Measurements from ENCODE around the gene CPNE7. TPM values are rescaled to one million over a fixed set of nuclear protein-coding genes. Genes with fewer than 3 reads are reported as not detected.
A peak's percentile ranks its signal among the peaks of the same experiment; 100 is the strongest.

Gene CPNE7
- total RNA-seq, 2 donors from 2014 or later = 1.5 to 2.1 TPM

- Histone ChIP-seq H3K27me3 (ENCODE audit: control insufficient read depth, insufficient read depth, low read length, poor library complexity, severe bottlenecking) (no peaks in the 10 kb centered on the region), H3K9ac (ENCODE audit: extremely low read depth, low read length, poor library complexity, severe bottlenecking) (no peak overlapping the region), H3K9me3 (ENCODE audit: control insufficient read depth, low read length) (no peaks in the 10 kb centered on the region), H3K36me3 (ENCODE audit: control insufficient read depth, insufficient read depth, low read length) (no peaks in the 10 kb centered on the region), H3K27ac (ENCODE audit: low read depth, low read length) (no peak overlapping the region), H3K4me1 (ENCODE audit: control insufficient read depth, insufficient read depth, low read length) (peaks cover 7% of the 10 kb centered on the region), H3K4me3 (ENCODE audit: low read length) (no peak overlapping the region)
- WGBS, 2 experiments (ENCODE audit: insufficient coverage in 1 of 2, insufficient read length in 1 of 2) = 94% methylated on average over 22 of the region's 22 CpGs
- Mint-ChIP-seq H3K27me3 (ENCODE audit: insufficient read depth) (no peaks in the 10 kb centered on the region), H3K9me3 (peaks cover 2% of the 10 kb centered on the region), H3K4me3 (no peak overlapping the region), H3K4me1 (peaks cover 10% of the 10 kb centered on the region), H3K36me3 (ENCODE audit: low read depth) (no peaks in the 10 kb centered on the region), H3K27ac (no peak overlapping the region)
- no peak for DNase-seq
- no peak for TF ChIP-seq CTCF (conservative IDR thresholded peaks at IDR 0.05)
These were observed 38.4 kb downstream of the CPNE7 start for GRCh38 chr16:89613954-89614459.

GRCh38 chr16:89615176-89615575, 39.6 kb downstream of the CPNE7 start:
- no peak for TF ChIP-seq CTCF (conservative IDR thresholded peaks at IDR 0.05)
- DNase-seq = no peak
- Histone ChIP-seq H3K27me3 (ENCODE audit: control insufficient read depth, insufficient read depth, low read length, poor library complexity, severe bottlenecking) (no peaks in the 10 kb centered on the region), H3K4me3 (ENCODE audit: low read length) (no peak overlapping the region), H3K27ac (ENCODE audit: low read depth, low read length) (no peak overlapping the region), H3K9me3 (ENCODE audit: control insufficient read depth, low read length) (no peaks in the 10 kb centered on the region), H3K4me1 (ENCODE audit: control insufficient read depth, insufficient read depth, low read length) (peaks cover 7% of the 10 kb centered on the region), H3K9ac (ENCODE audit: extremely low read depth, low read length, poor library complexity, severe bottlenecking) (no peak overlapping the region), H3K36me3 (ENCODE audit: control insufficient read depth, insufficient read depth, low read length) (no peaks in the 10 kb centered on the region)
- Mint-ChIP-seq H3K9me3 (peaks cover 2% of the 10 kb centered on the region), H3K4me3 (no peak overlapping the region), H3K4me1 (peaks cover 10% of the 10 kb centered on the region), H3K27ac (no peak overlapping the region), H3K27me3 (ENCODE audit: insufficient read depth) (no peaks in the 10 kb centered on the region), H3K36me3 (ENCODE audit: low read depth) (no peaks in the 10 kb centered on the region)
- 87 to 94% methylated on average over 6 to 13 of the region's 13 CpGs for WGBS, 2 experiments (ENCODE audit: insufficient coverage in 1 of 2, insufficient read length in 1 of 2)

GRCh38 chr16:89615596-89616090, 40.1 kb downstream of the CPNE7 start:
- Histone ChIP-seq H3K27ac (ENCODE audit: low read depth, low read length) (no peak overlapping the region), H3K9me3 (ENCODE audit: control insufficient read depth, low read length) (no peaks in the 10 kb centered on the region), H3K4me1 (ENCODE audit: control insufficient read depth, insufficient read depth, low read length) (peaks cover 7% of the 10 kb centered on the region), H3K9ac (ENCODE audit: extremely low read depth, low read length, poor library complexity, severe bottlenecking) (no peak overlapping the region), H3K27me3 (ENCODE audit: control insufficient read depth, insufficient read depth, low read length, poor library complexity, severe bottlenecking) (no peaks in the 10 kb centered on the region), H3K36me3 (ENCODE audit: control insufficient read depth, insufficient read depth, low read length) (no peaks in the 10 kb centered on the region), H3K4me3 (ENCODE audit: low read length) (no peak overlapping the region)
- DNase-seq = peak; percentile 88
- no peaks in the 10 kb centered on the region for H3K27me3 Mint-ChIP-seq (ENCODE audit: insufficient read depth)
- H3K27ac Mint-ChIP-seq = no peak overlapping the region
- peaks cover 2% of the 10 kb centered on the region for H3K9me3 Mint-ChIP-seq
- WGBS, 2 experiments (ENCODE audit: insufficient coverage in 1 of 2, insufficient read length in 1 of 2) = 63 to 69% methylated on average over 9 to 17 of the region's 17 CpGs
- no peaks in the 10 kb centered on the region for H3K36me3 Mint-ChIP-seq (ENCODE audit: low read depth)
- peaks cover 10% of the 10 kb centered on the region for H3K4me1 Mint-ChIP-seq
- no peak overlapping the region for H3K4me3 Mint-ChIP-seq
- TF ChIP-seq CTCF (conservative IDR thresholded peaks at IDR 0.05) = peak; percentile 93
